Caco-2 (cell line): ENCODE results near the gene SERPINE1. TPM values are rescaled to one million over a fixed set of nuclear protein-coding genes. Genes with fewer than 3 reads are reported as not detected.

Experiments used
- Bru-seq: library from RNA; stranded (reverse); fragments of 400-500 nt; gene quantifications from one replicate; lab custom pipeline; 2021; lab: Mats Ljungman, UMichigan
- BruChase-seq, 2 experiments: library from RNA; stranded (reverse); fragments of 400-500 nt; gene quantifications; one replicate each; lab custom pipeline; 2021; lab: Mats Ljungman, UMichigan
- BruUV-seq: library from RNA; stranded (reverse); fragments of 400-500 nt; replicated peaks from 2 replicates; lab custom pipeline; 2021; lab: Mats Ljungman, UMichigan
- CTCF ChIA-PET: fragments of 300-600 bp; sonication (Branson Sonifier 250); formaldehyde crosslinking; loops from one replicate; lab custom pipeline; 2022; ENCODE audit warnings: antibody characterized with exemption; lab: Charles Lee
- POLR2A ChIA-PET: fragments of 300-600 bp; sonication (Branson Sonifier 250); formaldehyde crosslinking; loops from one replicate; lab custom pipeline; 2022; ENCODE audit warnings: antibody characterized with exemption; lab: Charles Lee
- DNase-seq, 2 experiments: peaks; one replicate each; pipeline versions ENCODE4 v3.0.0 to v3.0.0-alpha.2; 2020 to 2022
- H3K27me3 ChIP-seq: replicated peaks from 2 replicates; pipeline ENCODE4 v1.6.0; 2011; ENCODE audit warnings: low read length; ENCODE audit not compliant: control insufficient read depth, insufficient read depth
- H3K36me3 ChIP-seq: 2 replicates; pipeline ENCODE4 v1.5.1; 2011; ENCODE audit warnings: low read length; ENCODE audit not compliant: control insufficient read depth, insufficient read depth
- H3K4me1 ChIP-seq: fragments of 250-450 bp; sonication (Bioruptor Pico); 2 replicates; pipeline ENCODE4 v1.5.1; 2020; ENCODE audit warnings: mild to moderate bottlenecking
- H3K4me3 ChIP-seq: 2 replicates; pipeline ENCODE4 v1.5.1; 2011; ENCODE audit warnings: low read depth, mild to moderate bottlenecking, control low read depth, low read length
- H3K9me3 ChIP-seq: fragments of 250-450 bp; sonication (Bioruptor Pico); 2 replicates; pipeline ENCODE4 v1.5.1; 2020; ENCODE audit warnings: mild to moderate bottlenecking, moderate library complexity
- H3K27ac Mint-ChIP-seq: one replicate; pipeline ENCODE4 v1.8.0; 2022; ENCODE audit warnings: mixed read lengths; ENCODE audit not compliant: unreplicated experiment
- H3K27me3 Mint-ChIP-seq: one replicate; pipeline ENCODE4 v1.8.0; 2022; ENCODE audit warnings: mixed read lengths; ENCODE audit not compliant: insufficient read depth, unreplicated experiment
- H3K36me3 Mint-ChIP-seq: one replicate; pipeline ENCODE4 v1.8.0; 2022; ENCODE audit warnings: mild to moderate bottlenecking, mixed read lengths; ENCODE audit not compliant: insufficient read depth, unreplicated experiment
- H3K4me1 Mint-ChIP-seq: one replicate; pipeline ENCODE4 v1.8.0; 2022; ENCODE audit warnings: low read depth, mixed read lengths; ENCODE audit not compliant: unreplicated experiment
- H3K4me3 Mint-ChIP-seq: one replicate; pipeline ENCODE4 v1.8.0; 2022; ENCODE audit warnings: mild to moderate bottlenecking, moderate library complexity, mixed read lengths; ENCODE audit not compliant: unreplicated experiment
- H3K9me3 Mint-ChIP-seq: one replicate; pipeline ENCODE4 v1.8.0; 2022; ENCODE audit warnings: mixed read lengths; ENCODE audit not compliant: unreplicated experiment
- intact Hi-C: fragments of 100-400 bp; cut with micrococcal nuclease; formaldehyde crosslinking; loops from one replicate; pipeline ENCODE4 v1.10.0; 2022; ENCODE audit not compliant: unreplicated experiment
- long read RNA-seq: library from polyadenylated mRNA; stranded (forward); transcript quantifications from one replicate; pipeline ENCODE4 v2.0.0, GENCODE V29; 2022
- total RNA-seq: library from RNA; stranded (reverse); gene quantifications from 2 replicates; pipeline ENCODE4 v1.2.3, GENCODE V29; 2022
- TF ChIP-seq, protein P1 (sequence below), 2 experiments: fragments of 200-600 bp in 1 of 2; IDR thresholded peaks; 1 replicate in 1 of 2; 2 replicates in 1 of 2; pipeline versions ENCODE4 v1.5.1 to v1.8.0; 2011 to 2022; ENCODE audit warnings: antibody characterized with exemption in 1 of 2, control low read depth in 1 of 2, inconsistent platforms in 1 of 2, low read depth in 1 of 2, low read length in 1 of 2, mild to moderate bottlenecking in 1 of 2, moderate library complexity in 1 of 2; ENCODE audit not compliant: insufficient read depth in 1 of 2, severe bottlenecking in 1 of 2, unreplicated experiment in 1 of 2

Gene SERPINE1
- total RNA-seq (0.09 and 0.25 TPM in 2 replicates), Bru-seq, nascent RNA (percentile 20 among the genes with signal in this experiment), BruChase-seq, experiment 1, labeled RNA remaining after a 2-hour chase (percentile 25 among the genes with signal in this experiment), BruChase-seq, experiment 2, labeled RNA remaining after a 6-hour chase (percentile 24 among the genes with signal in this experiment)
- long read RNA-seq, result 0 reads

DNA sequence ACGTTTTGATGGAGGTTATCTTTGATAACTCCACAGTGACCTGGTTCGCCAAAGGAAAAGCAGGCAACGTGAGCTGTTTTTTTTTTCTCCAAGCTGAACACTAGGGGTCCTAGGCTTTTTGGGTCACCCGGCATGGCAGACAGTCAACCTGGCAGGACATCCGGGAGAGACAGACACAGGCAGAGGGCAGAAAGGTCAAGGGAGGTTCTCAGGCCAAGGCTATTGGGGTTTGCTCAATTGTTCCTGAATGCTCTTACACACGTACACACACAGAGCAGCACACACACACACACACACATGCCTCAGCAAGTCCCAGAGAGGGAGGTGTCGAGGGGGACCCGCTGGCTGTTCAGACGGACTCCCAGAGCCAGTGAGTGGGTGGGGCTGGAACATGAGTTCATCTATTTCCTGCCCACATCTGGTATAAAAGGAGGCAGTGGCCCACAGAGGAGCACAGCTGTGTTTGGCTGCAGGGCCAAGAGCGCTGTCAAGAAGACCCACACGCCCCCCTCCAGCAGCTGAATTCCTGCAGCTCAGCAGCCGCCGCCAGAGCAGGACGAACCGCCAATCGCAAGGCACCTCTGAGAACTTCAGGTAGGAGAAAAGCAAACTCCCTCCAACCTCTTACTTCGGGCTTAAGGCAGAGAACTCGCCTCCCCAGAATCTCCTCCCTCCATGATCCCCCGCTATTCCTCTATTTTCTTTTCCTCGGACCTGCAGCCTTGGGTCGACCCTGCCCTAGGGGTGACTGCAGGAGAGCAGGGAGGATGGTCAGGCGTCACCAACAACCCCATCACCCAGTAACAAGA, at the start of gene SERPINE1:
SERPINE1 (plus strand) TSS at position 454 of the 809 bp plus-strand sequence. CDS start 1,290 bp downstream, outside the sequence.
- Histone ChIP-seq H3K27me3 (no peaks in the 10 kb centered on the region), H3K4me3 (no peak within 1 kb of the TSS), H3K9me3 (no peaks in the 10 kb centered on the region), H3K4me1 (peaks cover 15% of the 10 kb centered on the region), H3K36me3 (no peaks in the 10 kb centered on the region)
- intact Hi-C loops, result no loop called here
- no peak within 1 kb of the TSS for H3K4me3 Mint-ChIP-seq
- H3K27me3 Mint-ChIP-seq, result no peaks in the 10 kb centered on the region
- H3K4me1 Mint-ChIP-seq, result peaks cover 18% of the 10 kb centered on the region
- no peaks in the 10 kb centered on the region for H3K9me3 Mint-ChIP-seq
- DNase-seq, result no peak
- POLR2A ChIA-PET, result no interaction called here
- no TSS peak for BruUV-seq
- H3K36me3 Mint-ChIP-seq, result no peaks in the 10 kb centered on the region
- TF ChIP-seq, protein P1, sequence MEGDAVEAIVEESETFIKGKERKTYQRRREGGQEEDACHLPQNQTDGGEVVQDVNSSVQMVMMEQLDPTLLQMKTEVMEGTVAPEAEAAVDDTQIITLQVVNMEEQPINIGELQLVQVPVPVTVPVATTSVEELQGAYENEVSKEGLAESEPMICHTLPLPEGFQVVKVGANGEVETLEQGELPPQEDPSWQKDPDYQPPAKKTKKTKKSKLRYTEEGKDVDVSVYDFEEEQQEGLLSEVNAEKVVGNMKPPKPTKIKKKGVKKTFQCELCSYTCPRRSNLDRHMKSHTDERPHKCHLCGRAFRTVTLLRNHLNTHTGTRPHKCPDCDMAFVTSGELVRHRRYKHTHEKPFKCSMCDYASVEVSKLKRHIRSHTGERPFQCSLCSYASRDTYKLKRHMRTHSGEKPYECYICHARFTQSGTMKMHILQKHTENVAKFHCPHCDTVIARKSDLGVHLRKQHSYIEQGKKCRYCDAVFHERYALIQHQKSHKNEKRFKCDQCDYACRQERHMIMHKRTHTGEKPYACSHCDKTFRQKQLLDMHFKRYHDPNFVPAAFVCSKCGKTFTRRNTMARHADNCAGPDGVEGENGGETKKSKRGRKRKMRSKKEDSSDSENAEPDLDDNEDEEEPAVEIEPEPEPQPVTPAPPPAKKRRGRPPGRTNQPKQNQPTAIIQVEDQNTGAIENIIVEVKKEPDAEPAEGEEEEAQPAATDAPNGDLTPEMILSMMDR (IDR thresholded peaks at IDR 0.05; ENCODE audit: insufficient read depth in 1 of 2, low read depth in 1 of 2, low read length in 1 of 2, severe bottlenecking in 1 of 2, unreplicated experiment in 1 of 2), result peak; percentile 15 to 19
- CTCF ChIA-PET, result interaction anchor here (0.6 to 1.0 kb wide), 5 partner anchors 11 to 237 kb away, joined by 3 to 4 read pairs (median 3); partner anchors contain the start of genes PLOD3, UFSP1 and ZNHIT1
- no peak within 1 kb of the TSS for H3K27ac Mint-ChIP-seq

- CTCF ChIA-PET, result interaction anchor here (0.5 to 1.5 kb wide), 14 partner anchors 15 to 371 kb away, joined by 3 to 12 read pairs (median 6); partner anchors contain the start of genes POP7, SLC12A9 and UFSP1
- Histone ChIP-seq H3K27me3 (no peaks in the 10 kb centered on the region), H3K36me3 (no peaks in the 10 kb centered on the region), H3K4me3 (no peak overlapping the region), H3K9me3 (no peaks in the 10 kb centered on the region), H3K4me1 (no peaks in the 10 kb centered on the region)
- peak; percentile 87 to 91 for DNase-seq
- POLR2A ChIA-PET, result no interaction called here
- H3K4me1 Mint-ChIP-seq, result peaks cover 5% of the 10 kb centered on the region
- BruUV-seq, result no TSS peak
- TF ChIP-seq, protein P1 (IDR thresholded peaks at IDR 0.05; ENCODE audit: insufficient read depth in 1 of 2, low read depth in 1 of 2, low read length in 1 of 2, severe bottlenecking in 1 of 2, unreplicated experiment in 1 of 2), result peak; percentile 69 to 96
- no peak overlapping the region for H3K27ac Mint-ChIP-seq
- intact Hi-C loops, result loop anchor here (5.0 kb wide), 2 partner anchors 110 to 180 kb away; partner anchors contain the start of genes ACHE and MUC12
- H3K27me3 Mint-ChIP-seq, result peaks cover 10% of the 10 kb centered on the region
- no peaks in the 10 kb centered on the region for H3K9me3 Mint-ChIP-seq
- H3K36me3 Mint-ChIP-seq, result no peaks in the 10 kb centered on the region
- no peak overlapping the region for H3K4me3 Mint-ChIP-seq
Observed at GRCh38 chr7:101077303-101078086, 49.4 kb upstream of the SERPINE1 start.

DNA sequence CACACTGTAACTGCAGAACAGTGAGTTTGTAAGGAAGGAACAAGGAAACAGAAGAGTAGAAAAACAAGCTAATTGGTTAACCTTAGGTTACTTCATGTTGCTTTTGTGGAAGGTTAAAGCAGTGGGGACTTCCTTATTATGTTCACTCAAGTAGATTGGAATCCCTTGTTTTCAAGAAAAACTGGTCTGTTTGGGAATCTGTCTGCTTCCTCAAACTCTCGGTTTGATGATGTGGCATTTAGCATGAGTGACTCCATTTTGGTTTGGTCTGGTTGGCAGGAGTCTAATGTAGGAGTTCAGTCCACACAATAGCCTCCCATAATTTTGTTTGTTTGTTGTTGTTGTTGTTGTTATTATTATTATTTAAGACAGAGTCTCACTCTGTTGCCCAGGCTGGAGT, 45.5 kb upstream of the SERPINE1 start:
- no peaks in the 10 kb centered on the region for H3K27me3 Mint-ChIP-seq
- no peak for DNase-seq
- Histone ChIP-seq H3K9me3 (no peaks in the 10 kb centered on the region), H3K27me3 (no peaks in the 10 kb centered on the region), H3K36me3 (no peaks in the 10 kb centered on the region), H3K4me1 (peaks cover 12% of the 10 kb centered on the region), H3K4me3 (no peak overlapping the region)
- H3K4me3 Mint-ChIP-seq, result no peak overlapping the region
- no TSS peak for BruUV-seq
- peaks cover 6% of the 10 kb centered on the region for H3K36me3 Mint-ChIP-seq
- H3K27ac Mint-ChIP-seq, result no peak overlapping the region
- ChIA-PET POLR2A (no interaction called here), CTCF (no interaction called here)
- TF ChIP-seq, protein P1 (IDR thresholded peaks at IDR 0.05; ENCODE audit: insufficient read depth in 1 of 2, low read depth in 1 of 2, low read length in 1 of 2, severe bottlenecking in 1 of 2, unreplicated experiment in 1 of 2), result no peak
- peaks cover 16% of the 10 kb centered on the region for H3K4me1 Mint-ChIP-seq
- no peaks in the 10 kb centered on the region for H3K9me3 Mint-ChIP-seq
- intact Hi-C loops, result no loop called here
